H1 (cell line): Measurements from ENCODE around the gene KREMEN1. TPM values are rescaled to one million over a fixed set of nuclear protein-coding genes. Genes with fewer than 3 reads are reported as not detected.

Experiments
- CTCF ChIA-PET: fragments of 300-600 bp; sonication (Branson Sonifier 250); formaldehyde crosslinking; loops from one replicate; lab custom pipeline; 2021; ENCODE audit not compliant: partially characterized antibody; lab: Charles Lee
- POLR2A ChIA-PET: fragments of 300-600 bp; sonication (Branson Sonifier 250); formaldehyde crosslinking; loops from one replicate; lab custom pipeline; 2021; ENCODE audit warnings: inconsistent platforms; ENCODE audit not compliant: partially characterized antibody; lab: Charles Lee
- DNase-seq, 2 experiments: peaks; one replicate each; pipeline versions ENCODE4 v3.0.0 to v3.0.0-alpha.2; 2010 to 2022; ENCODE audit warnings: low spot score in 2 of 2, low read depth in 1 of 2, mixed read lengths in 1 of 2
- FAIRE-seq: peaks from 2 replicates; lab custom pipeline; 2011; peaks lifted over from hg19 to GRCh38; lab: Jason Lieb, UNC
- H2AFZ ChIP-seq: 2 replicates; pipeline ENCODE4 v1.8.1; 2012; ENCODE audit warnings: low read length, inconsistent platforms
- H2AK5ac ChIP-seq: 2 replicates; pipeline ENCODE4 v1.6.1; 2013; ENCODE audit warnings: low read depth, low read length
- H2BK120ac ChIP-seq: replicated peaks from 2 replicates; pipeline ENCODE3; 2013; ENCODE audit warnings: low read depth, low read length, inconsistent platforms
- H2BK12ac ChIP-seq: 2 replicates; pipeline ENCODE4 v1.6.1; 2013; ENCODE audit warnings: low read depth, low read length
- H2BK15ac ChIP-seq: 2 replicates; pipeline ENCODE4 v1.6.1; 2013; ENCODE audit warnings: low read length
- H2BK20ac ChIP-seq: 2 replicates; pipeline ENCODE4 v1.6.1; 2013; ENCODE audit warnings: low read length
- H2BK5ac ChIP-seq: 2 replicates; pipeline ENCODE4 v1.6.1; 2013; ENCODE audit warnings: low read depth, low read length
- H3K14ac ChIP-seq: 2 replicates; pipeline ENCODE4 v1.6.1; 2013; ENCODE audit warnings: inconsistent platforms; ENCODE audit not compliant: insufficient read length
- H3K18ac ChIP-seq: 2 replicates; pipeline ENCODE4 v1.6.1; 2013; ENCODE audit warnings: low read length; ENCODE audit errors: extremely low read depth
- H3K23ac ChIP-seq: 2 replicates; pipeline ENCODE4 v1.6.1; 2013; ENCODE audit warnings: inconsistent platforms; ENCODE audit not compliant: insufficient read length
- H3K23me2 ChIP-seq: 2 replicates; pipeline ENCODE4 v1.6.1; 2013; ENCODE audit warnings: low read depth, low read length
- H3K27ac ChIP-seq: 2 replicates; pipeline ENCODE4 v1.6.1; 2011; ENCODE audit warnings: low read depth, low read length, inconsistent platforms
- H3K27me3 ChIP-seq, 4 experiments: replicated peaks in 1 of 4; 1 replicate in 1 of 4; 2 replicates in 3 of 4; pipeline versions ENCODE4 v1.6.1 to v1.8.1; 2011 to 2013; ENCODE audit warnings: low read length in 3 of 4, mild to moderate bottlenecking in 3 of 4, inconsistent platforms in 2 of 4, mixed read lengths in 2 of 4, moderate library complexity in 1 of 4; ENCODE audit not compliant: control insufficient read depth in 3 of 4, insufficient read depth in 3 of 4; ENCODE audit errors: extremely low read depth in 1 of 4
- H3K36me3 ChIP-seq, 4 experiments: 2 replicates each; pipeline versions ENCODE4 v1.6.1 to v1.8.1; 2011 to 2013; ENCODE audit warnings: mild to moderate bottlenecking in 4 of 4, low read length in 3 of 4, moderate library complexity in 2 of 4, control low read depth in 1 of 4, inconsistent platforms in 1 of 4; ENCODE audit not compliant: insufficient read depth in 4 of 4, control insufficient read depth in 2 of 4
- H3K4ac ChIP-seq: replicated peaks from 2 replicates; pipeline ENCODE3; 2013; ENCODE audit warnings: low read length, low read depth, mixed read lengths, inconsistent platforms; ENCODE audit not compliant: insufficient read length
- H3K4me1 ChIP-seq, 4 experiments: replicated peaks in 1 of 4; 1 replicate in 1 of 4; 2 replicates in 3 of 4; pipeline versions ENCODE4 v1.6.1 to v1.8.1; 2011 to 2013; ENCODE audit warnings: low read length in 3 of 4, inconsistent platforms in 2 of 4, mixed read lengths in 1 of 4; ENCODE audit not compliant: insufficient read depth in 4 of 4, control insufficient read depth in 3 of 4
- H3K4me2 ChIP-seq, 2 experiments: 2 replicates each; pipeline versions ENCODE4 v1.6.1 to v1.8.1; 2011 to 2013; ENCODE audit warnings: low read depth in 2 of 2, low read length in 2 of 2, control low read depth in 1 of 2, inconsistent platforms in 1 of 2, mild to moderate bottlenecking in 1 of 2; ENCODE audit not compliant: insufficient read depth in 1 of 2
- H3K4me3 ChIP-seq, 4 experiments: fragments of 200-600, 300-600 bp in 1 of 4; sonication (generic), shearing (Covaris generic), sonication (Bioruptor Twin) in 1 of 4; 2 replicates each; pipeline versions ENCODE4 v1.5.1 to v1.8.1; 2011 to 2016; ENCODE audit warnings: low read length in 4 of 4, low read depth in 3 of 4, control low read depth in 2 of 4, inconsistent platforms in 2 of 4, mild to moderate bottlenecking in 2 of 4, mixed read lengths in 1 of 4, moderate library complexity in 1 of 4; ENCODE audit not compliant: insufficient read depth in 2 of 4; ENCODE audit errors: extremely low read depth in 1 of 4
- H3K56ac ChIP-seq: replicated peaks from 2 replicates; pipeline ENCODE3; 2013; ENCODE audit warnings: low read depth, mild to moderate bottlenecking, mixed read lengths, low read length, inconsistent platforms; ENCODE audit not compliant: insufficient read length
- H3K79me1 ChIP-seq: 2 replicates; pipeline ENCODE4 v1.6.1; 2013; ENCODE audit warnings: low read depth, low read length, control low read depth
- H3K79me2 ChIP-seq, 2 experiments: 2 replicates each; pipeline versions ENCODE4 v1.6.1 to v1.8.1; 2012 to 2013; ENCODE audit warnings: low read length in 2 of 2, mild to moderate bottlenecking in 2 of 2, inconsistent platforms in 1 of 2; ENCODE audit not compliant: insufficient read depth in 2 of 2, control insufficient read depth in 1 of 2
- H3K9ac ChIP-seq, 4 experiments: replicated peaks in 1 of 4; 1 replicate in 1 of 4; 2 replicates in 3 of 4; pipeline versions ENCODE4 v1.6.1 to v1.8.1; 2011 to 2013; ENCODE audit warnings: low read depth in 3 of 4, low read length in 3 of 4, control low read depth in 2 of 4, mild to moderate bottlenecking in 2 of 4, moderate library complexity in 2 of 4, inconsistent platforms in 1 of 4; ENCODE audit errors: extremely low read depth in 1 of 4
- H3K9me3 ChIP-seq, 2 experiments: 2 replicates each; pipeline versions ENCODE4 v1.6.1 to v1.8.1; 2012 to 2013; ENCODE audit warnings: mild to moderate bottlenecking in 2 of 2, moderate library complexity in 2 of 2, control low read depth in 1 of 2, inconsistent platforms in 1 of 2, low read depth in 1 of 2, low read length in 1 of 2, mixed read lengths in 1 of 2; ENCODE audit not compliant: insufficient read depth in 2 of 2
- H4K20me1 ChIP-seq, 2 experiments: replicated peaks in 1 of 2; 2 replicates each; pipeline versions ENCODE3 to v1.8.1; 2011 to 2013; ENCODE audit warnings: inconsistent platforms in 2 of 2, low read length in 2 of 2, mild to moderate bottlenecking in 1 of 2; ENCODE audit not compliant: insufficient read depth in 2 of 2, control insufficient read depth in 1 of 2
- H4K5ac ChIP-seq: 2 replicates; pipeline ENCODE4 v1.6.1; 2013; ENCODE audit warnings: low read length, low read depth, mixed read lengths, inconsistent platforms; ENCODE audit not compliant: insufficient read length
- H4K8ac ChIP-seq: 2 replicates; pipeline ENCODE4 v1.8.0; 2013; ENCODE audit warnings: mild to moderate bottlenecking, moderate library complexity, low read length, inconsistent platforms; ENCODE audit not compliant: insufficient read depth; ENCODE audit errors: extremely low read depth
- H4K91ac ChIP-seq: replicated peaks from 2 replicates; pipeline ENCODE3; 2013; ENCODE audit warnings: low read length, mixed read lengths, inconsistent platforms; ENCODE audit not compliant: insufficient read length
- ASH2L ChIP-seq: fragments of 200-600, 300-600 bp; sonication (generic); IDR thresholded peaks from one replicate; pipeline ENCODE4 v1.7.1; 2017; ENCODE audit warnings: low read length
- ATF2 ChIP-seq: IDR thresholded peaks from 2 replicates; pipeline ENCODE4 v1.6.1; 2012; ENCODE audit warnings: low read length, inconsistent platforms
- E2F6 ChIP-seq: IDR thresholded peaks from 2 replicates; pipeline ENCODE4 v1.6.1; 2012; ENCODE audit warnings: inconsistent platforms
- EGR1 ChIP-seq: IDR thresholded peaks from 2 replicates; pipeline ENCODE4 v1.6.1; 2011; ENCODE audit warnings: low read depth, low read length, borderline replicate concordance
- GTF2F1 ChIP-seq: IDR thresholded peaks from 2 replicates; pipeline ENCODE4 v1.6.1; 2012; ENCODE audit warnings: low read depth, low read length, improper control_type of control experiment, borderline replicate concordance
- JUN ChIP-seq: IDR thresholded peaks from 2 replicates; pipeline ENCODE4 v1.6.1; 2011; ENCODE audit warnings: low read depth, mild to moderate bottlenecking, improper control_type of control experiment, low read length
- PHF8 ChIP-seq: fragments of 200-600 bp; sonication (generic); conservative IDR thresholded peaks from 2 replicates; pipeline ENCODE4 v1.7.1; 2012; ENCODE audit warnings: low read depth, mild to moderate bottlenecking, inconsistent platforms, low read length, moderate library complexity
- RAD21 ChIP-seq, 2 experiments: IDR thresholded peaks in 1 of 2; conservative IDR thresholded peaks in 1 of 2; 2 replicates each; pipeline ENCODE4 v1.6.1; 2011; ENCODE audit warnings: low read depth in 2 of 2, low read length in 2 of 2, improper control_type of control experiment in 1 of 2, inconsistent platforms in 1 of 2, mild to moderate bottlenecking in 1 of 2, moderate library complexity in 1 of 2
- WGBS, 2 experiments: shearing (Covaris generic) in 1 of 2; methylation state at CpG; one replicate each; pipeline versions ENCODE4 v1.1.6 to v1.1.7; 2013 to 2015; ENCODE audit warnings: low lambda C conversion rate in 2 of 2, mixed read lengths in 2 of 2, inconsistent platforms in 1 of 2, low coverage in 1 of 2, missing lambda C conversion rate in 1 of 2; ENCODE audit not compliant: insufficient replicate concordance in 2 of 2, insufficient coverage in 1 of 2, insufficient read length in 1 of 2; ENCODE audit errors: extremely low coverage in 1 of 2, missing lambda C conversion rate in 1 of 2; 5-methylcytosine and 5-hydroxymethylcytosine counted together
- polyA plus RNA-seq, 7 experiments: library from polyadenylated mRNA; depleted of rRNA in 3 of 7; stranded (reverse) in 5 of 7; unstranded in 2 of 7; fragments of >200 nt in 5 of 7; fragments of 200-250 nt in 2 of 7; gene quantifications; 1 replicate in 5 of 7; 2 replicates in 1 of 7; 4 replicates in 1 of 7; pipeline versions ENCODE4 v1.2.1 to v1.2.3, GENCODE V29; 2011 to 2013; ENCODE audit warnings: missing spikeins in 2 of 7, mixed read lengths in 2 of 7
- total RNA-seq: library from RNA; stranded (reverse); fragmentation: NEBNext Ultra II Directional; extraction: Animal tissue kit (Norgen Biotek cat#: 25700); gene quantifications from 2 replicates; pipeline ENCODE4 v1.2.1, GENCODE V29; 2021

Gene KREMEN1
- total and polyA plus RNA-seq, 2 of the 8 experiments (the other 6 are each of a cell fraction or from before 2014, with no cell fraction given): 2.1 to 3.2 TPM

GRCh38 chr22:29143941-29144785, 71.3 kb downstream of the KREMEN1 start:
- no peak overlapping the region for H2BK120ac ChIP-seq
- peaks cover 9 to 24% (median 15%) of the 10 kb centered on the region in 4 experiments for H3K4me1 ChIP-seq
- no peak overlapping the region for H3K9ac ChIP-seq
- DNase-seq (peak in 1 of 2 experiments; percentile 45), FAIRE-seq (no peak)
- 88% methylated on average over 15 of the region's 16 CpGs; no CpG with 5 or more reads in 1 of the 2 experiments for WGBS, 2 experiments
- ChIA-PET CTCF (interaction anchor here (0.6 to 11.1 kb wide), 2 partner anchors 10 to 54 kb away, joined by 3 to 79 read pairs; no protein-coding TSS in a partner anchor), POLR2A (interaction anchor here (1.3 kb wide), 1 partner anchor 9 kb away, joined by 3 read pairs; no protein-coding TSS in a partner anchor)
- no peaks in the 10 kb centered on the region for H3K79me1 ChIP-seq
- no peak overlapping the region for H4K8ac ChIP-seq
- no peak overlapping the region for H4K5ac ChIP-seq
- H3K79me2 ChIP-seq: no peaks in the 10 kb centered on the region
- no peak overlapping the region for H3K4me3 ChIP-seq
- H2AK5ac ChIP-seq: no peak overlapping the region
- no peak overlapping the region for H3K4ac ChIP-seq
- H2BK20ac ChIP-seq: no peak overlapping the region
- H3K23me2 ChIP-seq: no peaks in the 10 kb centered on the region
- no peaks in the 10 kb centered on the region for H3K9me3 ChIP-seq
- H3K14ac ChIP-seq: no peak overlapping the region
- H3K23ac ChIP-seq: no peak overlapping the region
- H3K36me3 ChIP-seq: no peaks in the 10 kb centered on the region
- H3K56ac ChIP-seq: no peak overlapping the region
- H2BK15ac ChIP-seq: no peak overlapping the region
- H4K91ac ChIP-seq: no peak overlapping the region
- H3K4me2 ChIP-seq: no peak overlapping the region
- H4K20me1 ChIP-seq: no peaks in the 10 kb centered on the region
- H2BK5ac ChIP-seq: peak overlapping the region; percentile 56; the same call in 1 of the 2 replicates
- no peaks in the 10 kb centered on the region for H3K27me3 ChIP-seq
- H3K27ac ChIP-seq: no peak overlapping the region
- no peak overlapping the region; the same call in none of the 2 replicates for H3K18ac ChIP-seq
- TF ChIP-seq EGR1 (no peak), JUN (no peak), ATF2 (no peak), RAD21 (IDR thresholded peaks at IDR 0.05 in 1 of 2, conservative IDR thresholded peaks at IDR 0.05 in 1 of 2; ENCODE audit: low read depth in 2 of 2, low read length in 2 of 2) (no peak), GTF2F1 (no peak), E2F6 (no peak), ASH2L (no peak), PHF8 (no peak)
- no peak overlapping the region for H2BK12ac ChIP-seq
- H2AFZ ChIP-seq: no peak overlapping the region
